Epidermal melanocyte (primary cell): ENCODE measurements around the gene OR8B4.
"Not testable (repeated sequence)": the region's sequence is repeated elsewhere in the genome, so short reads cannot be mapped to it uniquely, and the experiment has no call there.

Experiments used
- DNase-seq: peaks from one replicate; pipeline ENCODE4 v3.0.0; 2011; ENCODE audit warnings: low spot score; ENCODE audit not compliant: insufficient read length

The OR8B4 gene

DNA sequence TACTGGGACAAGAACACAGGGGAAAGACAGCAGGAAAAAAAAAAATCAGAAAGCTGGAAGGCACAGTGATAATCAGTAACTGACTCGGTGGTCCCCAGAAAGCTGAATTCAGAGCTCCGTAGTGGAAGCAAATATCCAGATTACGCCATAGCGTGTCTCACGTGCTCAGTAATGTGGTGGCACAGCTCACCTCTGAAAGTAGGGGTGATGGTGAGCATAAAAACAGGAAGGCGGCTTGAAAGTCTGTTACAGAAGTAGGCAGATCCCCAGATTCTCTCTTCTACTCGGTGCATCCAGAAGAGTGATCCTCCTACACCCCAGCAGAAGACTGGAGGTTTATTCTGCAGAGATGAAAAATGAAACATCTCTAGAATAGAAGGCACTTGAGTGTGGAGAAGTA is 14.8 kb downstream of the OR8B4 start:
- DNase-seq = no peak

DNA sequence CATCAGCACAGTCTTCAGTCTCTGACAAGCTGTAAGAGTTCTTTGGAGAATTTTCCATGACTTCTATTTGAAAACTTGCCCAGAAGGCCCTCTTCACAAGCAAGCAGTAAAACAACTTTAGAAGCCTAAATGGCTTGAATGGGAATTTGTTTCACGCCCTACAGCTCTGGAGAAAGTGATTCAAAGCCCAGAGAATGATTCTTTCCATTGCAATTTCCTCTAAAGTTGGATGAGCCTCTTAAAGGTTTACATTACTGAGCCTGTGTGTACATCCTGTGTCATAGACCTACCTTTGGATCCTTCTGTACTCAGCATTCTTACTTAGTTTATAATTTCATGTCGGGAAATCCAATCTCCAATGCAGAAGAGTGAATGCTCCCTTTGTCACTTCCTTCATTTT is 19.1 kb downstream of the OR8B4 start:
- no peak for DNase-seq

DNA sequence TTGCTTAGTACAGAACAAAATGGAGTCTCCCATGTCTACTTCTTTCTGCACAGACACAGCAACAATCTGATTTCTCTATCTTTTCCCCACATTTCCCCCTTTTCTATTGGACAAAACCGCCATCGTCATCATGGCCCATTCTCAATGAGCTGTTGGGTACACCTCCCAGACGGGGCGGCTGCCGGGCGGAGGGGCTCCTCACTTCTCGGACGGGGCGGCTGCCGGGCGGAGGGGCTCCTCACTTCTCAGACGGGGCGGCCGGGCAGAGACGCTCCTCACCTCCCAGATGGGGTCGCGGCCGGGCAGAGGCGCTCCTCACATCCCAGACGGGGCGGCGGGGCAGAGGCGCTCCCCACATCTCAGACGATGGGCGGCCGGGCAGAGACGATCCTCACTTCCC is 21.5 kb downstream of the OR8B4 start:
- DNase-seq = not testable (repeated sequence)

DNA sequence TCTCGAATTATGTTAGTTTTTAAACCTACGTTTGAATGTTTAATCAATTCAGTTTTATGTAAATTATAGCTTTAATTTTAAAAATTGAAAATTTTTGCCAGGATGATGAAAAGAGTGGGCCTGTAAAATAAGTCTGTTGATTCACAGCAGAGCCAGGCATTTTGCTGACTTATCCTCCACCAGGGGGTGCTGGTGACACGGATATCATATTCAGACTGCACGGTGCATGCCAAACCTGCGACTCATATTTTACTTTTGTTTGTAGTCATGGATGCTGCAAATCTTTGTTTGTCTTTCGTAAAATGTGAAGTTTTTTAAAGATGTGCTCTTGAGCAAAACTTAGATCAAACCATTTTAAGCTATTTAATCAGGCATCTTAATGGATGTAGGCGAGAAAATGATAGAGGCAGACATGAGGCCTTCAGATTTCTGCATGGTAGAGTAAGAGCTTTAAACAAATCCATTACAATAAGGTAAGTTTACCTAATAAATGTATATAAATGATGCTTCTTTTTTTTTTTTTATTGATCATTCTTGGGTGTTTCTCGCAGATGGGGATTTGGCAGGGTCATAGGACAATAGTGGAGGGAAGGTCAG is 22.2 kb downstream of the OR8B4 start:
- DNase-seq = no peak

DNA sequence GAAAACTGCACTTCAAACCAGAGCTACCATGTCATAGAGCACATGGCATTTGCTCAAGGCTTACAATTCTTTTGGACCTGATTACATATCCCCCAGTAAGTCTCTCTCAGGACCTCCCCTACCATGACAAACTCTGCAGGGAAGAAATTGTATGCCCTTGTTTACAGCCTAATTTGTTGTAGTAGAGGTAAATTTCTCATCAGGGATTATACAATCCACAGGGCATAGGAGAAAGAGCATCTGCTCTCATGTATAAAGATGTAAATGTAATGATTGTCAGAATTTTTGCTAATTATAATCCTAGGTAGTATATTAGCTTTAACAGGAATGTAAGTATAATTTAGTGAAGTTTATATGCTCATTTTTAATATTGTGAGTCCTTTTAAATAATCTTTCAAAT is 25.7 kb downstream of the OR8B4 start, which contains the start of gene OR8B3:
TSS of gene OR8B3 (minus strand) at position 101 of the 400 bp plus-strand sequence. CDS start 1,673 bp downstream, outside the sequence.
- no peak for DNase-seq

DNA sequence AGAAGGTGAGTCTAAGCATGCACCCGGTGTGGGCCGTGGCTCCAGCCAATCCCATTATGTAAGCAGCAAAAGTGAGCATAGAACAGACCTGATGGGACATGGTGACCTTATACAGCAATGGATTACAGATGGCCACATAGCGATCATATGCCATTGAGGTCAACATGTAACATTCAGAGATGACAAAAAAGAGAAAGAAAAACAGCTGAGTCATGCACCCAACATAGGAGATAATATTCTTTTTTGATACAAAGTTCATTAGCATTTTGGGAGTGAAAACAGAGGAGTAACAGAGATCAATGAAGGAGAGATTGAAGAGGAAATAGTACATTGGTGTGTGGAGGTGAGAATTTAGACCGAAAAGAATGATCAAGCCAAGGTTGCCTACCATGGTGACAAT is 27.8 kb downstream of the OR8B4 start:
- DNase-seq = not testable (repeated sequence)

DNA sequence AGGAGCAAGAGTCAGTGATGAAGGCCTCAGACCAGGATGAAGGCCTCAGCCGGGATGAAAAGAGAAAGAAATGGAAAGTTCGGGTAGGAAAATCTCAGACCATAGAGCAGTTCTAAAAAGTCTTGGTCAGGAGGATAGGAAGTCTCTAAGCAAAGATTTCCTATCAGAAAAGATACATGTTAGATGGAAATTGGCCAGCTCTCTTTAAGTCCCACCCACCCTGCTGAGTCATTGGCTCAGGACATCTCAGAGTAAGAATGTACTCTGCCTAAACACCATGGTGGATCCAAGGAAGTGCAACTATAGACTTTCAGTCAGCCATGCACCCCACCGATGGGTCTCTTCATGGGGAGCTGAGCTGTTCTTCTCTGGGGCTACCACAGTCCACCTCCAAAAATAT is 30.3 kb downstream of the OR8B4 start:
- DNase-seq = no peak

DNA sequence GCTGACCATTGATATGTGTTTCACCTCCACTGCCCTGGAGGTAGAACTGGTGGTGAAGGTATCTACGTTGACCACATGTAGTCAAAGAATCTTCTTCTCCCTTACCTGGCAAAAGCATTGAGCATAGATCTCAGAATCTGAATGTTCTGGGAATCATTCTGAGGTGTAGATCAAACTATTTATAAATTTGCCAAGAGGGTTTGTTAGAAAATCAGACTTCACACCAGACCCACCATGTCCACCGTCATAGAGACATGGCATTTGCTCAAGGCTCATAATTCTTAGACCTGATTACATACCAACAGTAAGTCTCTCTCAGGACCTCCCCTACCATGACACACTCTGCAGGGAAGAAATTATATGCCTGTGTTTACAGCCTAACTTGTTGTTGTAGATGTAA is 40.3 kb downstream of the OR8B4 start, which contains the start of gene OR8B2:
TSS of gene OR8B2 (minus strand) at position 101 of the 400 bp plus-strand sequence. CDS start 1,156 bp downstream, outside the sequence.
- no peak for DNase-seq

DNA sequence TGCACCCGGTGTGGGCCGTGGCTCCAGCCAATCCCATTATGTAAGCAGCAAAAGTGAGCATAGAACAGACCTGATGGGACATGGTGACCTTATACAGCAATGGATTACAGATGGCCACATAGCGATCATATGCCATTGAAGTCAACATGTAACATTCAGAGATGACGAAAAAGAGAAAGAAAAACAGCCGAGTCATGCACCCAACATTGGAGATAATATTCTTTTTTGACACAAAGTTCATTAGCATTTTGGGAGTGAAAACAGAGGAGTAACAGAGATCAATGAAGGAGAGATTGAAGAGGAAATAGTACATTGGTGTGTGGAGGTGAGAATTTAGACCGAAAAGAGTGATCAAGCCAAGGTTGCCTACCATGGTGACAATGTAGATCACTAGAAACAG is 41.8 kb downstream of the OR8B4 start:
- DNase-seq = not testable (repeated sequence)

DNA sequence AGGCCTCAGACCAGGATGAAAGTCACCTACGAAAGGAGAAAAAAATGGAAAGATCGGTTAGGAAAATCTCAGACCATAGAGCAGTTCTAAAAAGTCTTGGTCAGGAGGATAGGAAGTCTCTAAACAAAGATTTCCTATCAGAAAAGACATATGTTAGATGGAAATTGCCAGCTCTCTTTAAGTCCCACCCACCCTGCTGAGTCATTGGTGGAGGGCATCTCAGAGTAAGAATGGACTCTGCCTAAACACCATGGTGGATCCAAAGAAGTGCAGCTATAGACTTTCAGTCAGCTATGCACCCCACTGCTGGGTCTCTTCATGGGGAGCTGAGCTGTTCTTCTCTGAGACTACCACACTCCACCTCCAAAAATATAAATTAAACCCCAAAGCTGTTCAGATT is 44.1 kb downstream of the OR8B4 start:
- no peak for DNase-seq

DNA sequence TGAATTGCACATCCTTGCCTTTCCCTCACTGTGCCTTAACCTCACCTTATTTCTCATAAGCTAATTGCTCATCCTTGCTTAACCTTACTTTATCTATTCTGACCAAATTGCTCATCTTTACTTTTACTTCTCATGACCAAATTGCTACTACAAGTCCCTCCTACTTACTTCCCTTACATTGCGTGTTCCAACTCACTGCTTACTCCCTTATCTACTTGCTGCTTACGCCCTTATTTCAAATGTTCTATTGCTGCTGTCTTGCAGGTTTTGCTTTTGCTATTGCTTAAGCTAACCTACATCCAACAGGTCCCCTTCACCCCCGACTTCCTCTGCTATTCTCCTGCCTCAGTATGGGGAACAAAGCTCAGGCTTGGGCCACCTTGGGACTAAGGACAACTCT is 48.4 kb downstream of the OR8B4 start:
- no peak for DNase-seq
